GM19238 (cell line): ENCODE data around the gene CMTM4.
"Not testable (repeated sequence)": the region's sequence is repeated elsewhere in the genome, so short reads cannot be mapped to it uniquely, and the experiment has no call there.

Source experiments
- DNase-seq: peaks from one replicate; pipeline ENCODE4 v3.0.0; 2011; ENCODE audit warnings: low spot score; ENCODE audit not compliant: insufficient read length

The CMTM4 gene

DNA sequence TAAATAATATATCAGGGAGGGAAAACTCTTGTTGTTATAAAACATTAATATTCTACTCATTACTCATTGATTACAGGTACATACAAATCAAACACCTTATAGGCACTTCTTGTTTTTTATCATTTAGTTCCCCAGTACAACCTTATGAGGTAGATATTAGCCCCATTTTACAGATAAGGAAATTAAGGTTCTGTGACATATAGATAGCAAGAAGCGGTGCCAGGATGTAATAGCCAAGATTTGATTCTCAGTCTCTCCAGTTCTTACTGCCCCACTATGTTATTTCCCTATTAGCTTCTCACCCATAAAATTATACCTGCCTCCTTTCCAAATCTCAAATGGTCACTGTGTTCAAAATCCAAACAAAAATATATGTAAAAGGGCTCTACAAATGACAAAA lies 55.2 kb downstream of the CMTM4 start:
- no peak for DNase-seq

DNA sequence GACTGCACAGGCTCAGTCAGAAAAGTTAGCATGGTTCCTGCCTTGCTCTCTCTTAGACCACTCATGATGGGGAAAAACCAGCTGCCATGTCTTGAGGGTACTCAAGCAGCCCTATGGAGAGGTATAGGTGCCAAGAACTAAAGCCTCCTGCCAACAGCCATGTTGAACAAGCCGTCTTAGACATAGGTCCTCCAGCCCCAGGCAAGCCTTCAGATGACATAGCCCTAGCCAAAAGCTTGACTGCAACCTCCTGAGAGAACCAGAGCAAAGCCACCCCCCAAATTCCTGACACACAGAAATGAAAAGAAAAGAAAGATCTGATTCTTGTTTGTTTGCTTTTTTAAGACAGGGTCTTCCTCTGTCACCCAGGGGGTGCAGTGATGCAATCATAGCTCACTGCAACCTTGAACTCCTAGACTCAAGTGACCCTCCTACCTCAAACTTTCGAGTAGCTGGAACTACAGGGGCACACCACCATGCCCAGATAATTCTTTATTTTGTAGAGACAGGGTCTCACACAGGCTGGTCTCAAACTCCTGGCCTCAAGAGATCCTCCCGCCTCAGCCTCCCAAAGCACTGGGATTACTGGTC lies 55.7 kb downstream of the CMTM4 start:
- no peak for DNase-seq

DNA sequence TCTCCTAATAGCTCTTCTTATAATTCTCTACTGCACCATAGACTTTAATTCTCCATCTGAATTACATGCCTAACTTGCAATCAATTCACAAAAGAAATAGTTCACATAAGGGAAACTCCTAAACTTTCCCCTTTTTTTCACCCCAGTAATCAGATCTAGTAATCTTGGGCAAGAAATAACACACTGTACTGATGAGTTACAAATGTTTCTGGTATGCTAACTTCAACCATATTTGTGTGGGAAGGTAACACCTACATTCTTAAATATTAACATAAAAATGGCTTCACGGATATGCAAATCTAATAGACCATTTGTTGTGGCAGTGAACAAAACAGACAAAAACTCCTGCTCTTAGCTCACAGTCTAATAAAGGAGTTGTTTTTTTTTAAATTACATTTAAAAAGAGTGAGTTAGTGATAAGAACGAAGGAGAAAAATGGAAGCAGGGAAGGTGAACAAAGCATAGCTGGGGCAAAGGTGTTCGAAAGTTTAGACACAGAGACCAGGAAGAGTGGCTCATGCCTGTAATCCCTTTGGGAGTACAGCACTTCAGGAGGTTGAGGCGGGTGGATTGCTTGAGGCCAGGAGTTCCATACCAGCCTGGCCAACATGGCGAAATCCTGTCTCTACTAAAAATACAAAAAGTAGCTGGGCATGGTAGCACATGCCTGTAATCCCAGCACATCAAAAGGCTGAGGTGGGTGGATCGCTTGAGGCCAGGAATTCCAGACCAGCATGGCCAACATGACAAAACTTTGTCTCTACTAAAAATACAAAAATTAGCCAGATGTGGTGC lies 57.3 kb downstream of the CMTM4 start:
- no peak for DNase-seq

DNA sequence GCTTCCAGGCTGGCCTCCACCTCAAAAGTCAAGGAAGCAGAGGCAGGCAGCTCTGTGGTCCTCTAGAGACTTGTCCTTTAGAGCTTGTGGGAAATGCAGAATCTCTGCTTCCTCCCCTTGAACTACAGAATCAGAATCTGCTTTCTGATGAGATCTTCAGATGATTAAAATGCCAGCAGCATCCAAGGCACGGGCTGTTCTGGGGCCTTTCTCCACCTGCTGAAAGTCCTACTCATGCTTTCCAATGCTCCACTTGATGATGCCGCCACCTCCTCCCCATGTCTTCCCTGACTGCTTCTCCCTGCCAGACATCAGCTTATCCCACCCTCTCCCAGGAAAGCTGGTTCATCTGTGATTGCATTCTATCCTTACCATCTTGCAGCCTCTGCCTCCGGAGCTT lies 58.7 kb downstream of the CMTM4 start:
- no peak for DNase-seq

DNA sequence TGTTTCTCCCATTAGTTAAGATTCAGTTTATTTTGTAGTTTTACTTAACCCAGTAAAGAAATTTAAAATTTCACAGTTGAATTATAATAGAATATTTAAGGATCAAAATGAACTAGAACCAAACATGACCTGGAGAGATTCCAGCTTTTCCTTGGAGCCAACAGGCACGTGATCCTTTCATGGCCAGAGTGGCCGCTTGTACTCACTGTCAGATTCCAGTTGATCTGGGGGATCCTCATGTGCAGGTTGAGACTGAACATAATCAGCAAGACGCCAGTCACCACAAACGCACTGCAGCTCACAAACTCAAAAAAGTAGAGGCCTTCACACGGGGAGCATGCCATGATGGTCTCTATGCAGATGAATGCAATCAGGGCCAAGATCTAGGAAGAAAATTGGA lies 60.3 kb downstream of the CMTM4 start:
- no peak for DNase-seq

DNA sequence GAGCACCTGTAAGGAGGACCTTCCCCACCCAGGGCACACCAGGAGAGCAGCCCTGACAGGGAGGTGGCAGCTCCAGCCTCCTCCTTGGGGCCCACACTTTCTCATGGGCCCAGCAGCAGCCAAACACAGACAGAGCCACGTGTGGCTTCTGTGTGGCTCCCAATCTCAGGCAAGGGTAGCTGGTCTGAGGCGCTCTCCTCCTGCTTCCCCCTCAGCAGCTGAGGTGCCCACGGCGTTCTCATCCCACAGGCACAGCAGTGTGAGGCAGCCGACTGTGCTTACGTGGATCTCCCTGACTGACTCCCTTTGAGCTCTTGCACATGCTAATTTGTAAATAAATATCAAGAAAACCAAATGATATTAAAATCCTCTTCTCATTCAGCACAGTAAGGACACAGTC lies 61.1 kb downstream of the CMTM4 start:
- DNase-seq: no peak

DNA sequence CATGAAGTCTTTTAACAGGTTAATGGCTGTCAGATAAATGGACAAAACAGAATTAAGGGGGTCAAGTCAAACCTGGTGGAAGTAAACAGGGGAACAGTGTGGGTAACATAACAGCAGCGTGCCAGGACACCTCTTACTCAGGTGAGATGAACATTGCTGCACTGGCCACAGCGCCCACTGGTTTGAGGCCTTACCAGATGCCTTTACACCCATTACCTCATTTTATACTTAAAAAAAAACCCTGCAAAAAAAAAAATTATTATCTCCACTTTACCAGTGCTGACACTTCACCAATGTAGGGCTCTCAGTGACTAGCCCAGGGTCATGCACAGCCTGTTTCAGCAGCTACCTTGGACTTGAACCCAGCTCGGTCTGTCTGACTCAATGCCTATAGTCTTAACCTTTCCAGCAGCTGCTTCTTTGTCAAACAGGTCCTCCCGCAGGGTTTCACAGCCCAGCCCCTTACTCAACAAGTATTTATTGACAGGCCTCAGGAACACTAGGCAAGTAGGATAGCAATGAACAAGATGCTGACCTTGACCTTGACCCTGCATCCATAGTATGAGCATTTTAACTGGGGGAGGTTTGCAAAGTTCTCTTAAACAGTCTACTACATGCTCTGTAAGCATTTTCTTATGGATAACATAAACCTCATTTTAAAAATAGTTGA lies 61.9 kb downstream of the CMTM4 start:
- no peak for DNase-seq

DNA sequence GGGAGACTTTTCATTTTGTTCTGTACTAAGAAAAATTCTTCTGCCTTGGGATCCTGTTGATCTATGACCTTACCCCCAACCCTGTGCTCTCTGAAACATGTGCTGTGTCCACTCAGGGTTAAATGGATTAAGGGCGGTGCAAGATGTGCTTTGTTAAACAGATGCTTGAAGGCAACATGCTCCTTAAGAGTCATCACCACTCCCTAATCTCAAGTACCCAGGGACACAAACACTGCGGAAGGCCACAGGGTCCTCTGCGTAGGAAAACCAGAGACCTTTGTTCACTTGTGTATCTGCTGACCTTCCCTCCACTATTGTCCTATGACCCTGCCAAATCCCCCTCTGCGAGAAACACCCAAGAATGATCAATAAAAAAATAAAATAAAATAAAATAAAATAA lies 65.0 kb downstream of the CMTM4 start:
- not testable (repeated sequence) for DNase-seq

DNA sequence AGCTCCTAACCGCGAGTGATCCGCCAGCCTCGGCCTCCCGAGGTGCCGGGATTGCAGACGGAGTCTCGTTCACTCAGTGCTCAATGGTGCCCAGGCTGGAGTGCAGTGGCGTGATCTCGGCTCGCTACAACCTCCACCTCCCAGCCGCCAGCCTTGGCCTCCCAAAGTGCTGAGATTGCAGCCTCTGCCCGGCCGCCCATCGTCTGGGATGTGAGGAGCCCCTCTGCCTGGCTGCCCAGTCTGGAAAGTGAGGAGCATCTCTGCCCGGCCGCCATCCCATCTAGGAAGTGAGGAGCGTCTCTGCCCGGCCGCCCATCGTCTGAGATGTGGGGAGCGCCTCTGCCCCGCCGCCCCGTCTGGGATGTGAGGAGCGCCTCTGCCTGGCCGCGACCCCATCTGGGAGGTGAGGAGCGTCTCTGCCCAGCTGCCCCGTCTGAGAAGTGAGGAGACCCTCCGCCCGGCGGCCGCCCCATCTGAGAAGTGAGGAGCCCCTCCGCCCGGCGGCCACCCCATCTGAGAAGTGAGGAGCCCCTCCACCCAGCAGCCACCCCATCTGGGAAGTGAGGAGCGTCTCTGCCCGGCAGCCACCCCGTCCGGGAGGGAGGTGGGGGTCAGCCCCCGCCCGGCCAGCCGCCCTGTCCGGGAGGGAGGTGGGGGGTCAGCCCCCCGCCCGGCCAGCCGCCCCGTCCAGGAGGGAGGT lies 65.8 kb downstream of the CMTM4 start:
- not testable (repeated sequence) for DNase-seq

DNA sequence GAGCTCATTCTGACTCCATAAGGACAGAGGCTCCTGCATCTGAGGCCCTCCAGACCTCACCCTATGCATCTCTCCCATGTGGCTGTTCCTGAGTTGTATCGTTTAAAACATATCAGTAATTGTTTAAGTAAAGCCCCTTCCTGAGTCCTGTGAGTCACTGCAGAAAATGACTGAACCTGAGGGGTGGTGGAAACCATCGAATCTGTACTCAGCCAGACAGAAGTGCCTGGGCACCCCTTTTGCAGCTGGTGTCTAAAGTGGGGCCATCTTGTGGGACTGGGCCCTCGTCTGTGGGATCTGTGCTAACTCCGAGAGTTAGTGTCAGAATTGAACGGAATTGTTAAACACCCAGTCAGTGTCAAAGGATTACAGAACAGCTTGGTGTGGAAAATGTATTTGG lies 66.7 kb downstream of the CMTM4 start:
- DNase-seq: no peak

DNA sequence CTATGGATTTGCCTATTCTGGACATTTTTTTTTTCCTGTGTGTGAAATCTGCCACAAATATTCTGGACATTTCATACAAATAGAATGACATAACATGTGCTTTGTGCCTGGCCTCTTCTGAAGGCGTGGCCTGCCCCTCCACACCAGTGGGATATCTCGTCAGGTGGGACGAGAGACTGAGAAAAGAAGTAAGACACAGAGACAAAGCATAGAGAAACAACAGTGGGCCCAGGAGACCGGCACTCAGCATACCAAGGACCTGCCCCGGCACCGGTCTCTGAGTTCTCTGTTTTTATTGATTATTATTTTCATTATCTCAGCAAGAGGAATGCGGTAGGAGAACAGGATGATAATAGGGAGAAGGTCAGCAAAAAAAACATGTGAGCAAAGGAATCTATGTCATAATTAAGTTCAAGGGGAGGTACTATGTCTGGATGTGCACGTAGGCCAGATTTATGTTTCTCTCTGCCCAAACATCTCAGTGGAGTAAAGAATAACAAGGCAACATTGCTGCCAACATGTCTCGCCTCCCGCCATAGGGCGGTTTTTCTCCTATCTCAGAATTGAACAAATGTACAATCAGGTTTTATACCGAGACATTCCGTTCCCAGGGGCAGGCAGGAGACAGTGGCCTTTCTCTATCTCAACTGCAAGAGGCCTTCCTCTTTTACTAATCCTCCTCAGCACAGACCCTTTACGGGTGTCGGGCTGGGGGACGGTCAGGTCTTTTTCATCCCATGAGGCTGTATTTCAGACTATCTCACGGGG lies 68.7 kb downstream of the CMTM4 start:
- not testable (repeated sequence) for DNase-seq

DNA sequence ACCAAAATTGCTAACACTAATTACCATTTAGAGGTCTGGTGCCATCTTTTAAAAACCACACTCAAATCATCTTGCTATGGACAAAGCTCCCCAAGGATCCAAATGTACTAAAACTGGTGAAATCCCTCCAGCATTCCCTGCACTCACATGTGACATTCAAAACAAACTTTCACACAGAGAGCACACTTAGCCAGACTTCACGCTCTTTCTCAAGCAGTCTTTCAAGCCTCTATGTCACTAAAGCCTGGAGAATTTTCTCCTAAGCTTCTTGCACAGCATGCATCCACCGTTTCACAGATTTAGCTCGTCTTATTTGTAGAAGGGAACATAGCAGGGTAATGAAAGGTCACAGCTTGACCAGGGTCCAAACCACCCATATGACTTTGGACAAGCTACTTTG lies 72.8 kb downstream of the CMTM4 start:
- no peak for DNase-seq

DNA sequence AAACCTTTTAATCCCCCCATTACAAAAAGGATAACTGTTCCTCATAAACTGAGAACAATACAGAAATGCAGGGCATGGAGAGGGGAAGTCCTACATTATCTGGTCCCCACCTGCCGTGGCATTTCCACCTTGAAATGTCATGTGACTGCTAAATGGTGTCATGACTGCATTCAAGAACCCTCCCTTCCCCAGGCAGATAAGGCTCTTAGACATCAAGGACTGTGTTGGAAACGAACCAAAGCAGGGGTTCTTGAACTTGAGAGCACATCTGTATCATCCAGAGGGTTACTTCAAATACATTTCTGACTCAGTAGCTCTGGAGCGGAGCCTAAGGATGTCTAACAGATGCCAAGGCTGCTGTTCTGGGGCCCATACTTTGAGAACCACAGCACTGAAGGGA lies 73.7 kb downstream of the CMTM4 start:
- DNase-seq: no peak

DNA sequence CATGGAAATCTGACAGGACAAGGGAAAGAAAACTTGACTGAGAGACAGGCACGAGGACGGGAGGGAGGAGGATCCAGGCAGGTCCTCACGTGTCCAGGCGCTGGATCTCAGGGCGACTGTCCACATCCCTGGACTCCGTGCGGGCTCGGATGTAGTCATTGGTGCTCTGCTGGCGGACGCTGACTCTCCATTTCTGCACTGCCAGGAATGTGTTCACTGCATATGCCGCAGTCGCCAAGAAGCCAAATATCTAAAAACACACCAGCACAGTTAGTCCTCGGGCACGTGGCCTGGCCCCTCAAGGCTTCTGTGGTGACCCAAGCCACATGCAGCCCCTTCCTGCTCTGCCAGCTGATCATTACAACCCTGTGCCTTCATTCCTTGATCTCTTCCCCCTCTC lies 74.6 kb downstream of the CMTM4 start:
- DNase-seq: no peak

DNA sequence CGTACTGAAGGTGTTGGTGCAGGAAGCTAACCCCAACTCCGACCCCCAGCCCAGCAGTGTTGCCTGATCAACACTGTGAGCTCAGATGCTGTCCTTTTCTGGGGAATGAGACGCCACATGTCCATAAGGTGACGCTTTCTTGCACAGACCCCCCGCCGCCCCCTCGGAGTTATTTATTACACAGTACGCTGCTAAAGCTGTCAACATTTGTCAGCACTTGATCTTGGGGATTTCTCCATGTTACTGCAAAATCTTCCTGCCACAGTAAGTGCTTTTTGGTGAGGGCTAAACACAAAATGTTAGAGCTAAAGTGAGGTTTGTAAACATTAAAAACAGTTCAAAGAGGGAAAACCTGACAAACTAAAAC lies 76.1 kb downstream of the CMTM4 start:
- DNase-seq: no peak

DNA sequence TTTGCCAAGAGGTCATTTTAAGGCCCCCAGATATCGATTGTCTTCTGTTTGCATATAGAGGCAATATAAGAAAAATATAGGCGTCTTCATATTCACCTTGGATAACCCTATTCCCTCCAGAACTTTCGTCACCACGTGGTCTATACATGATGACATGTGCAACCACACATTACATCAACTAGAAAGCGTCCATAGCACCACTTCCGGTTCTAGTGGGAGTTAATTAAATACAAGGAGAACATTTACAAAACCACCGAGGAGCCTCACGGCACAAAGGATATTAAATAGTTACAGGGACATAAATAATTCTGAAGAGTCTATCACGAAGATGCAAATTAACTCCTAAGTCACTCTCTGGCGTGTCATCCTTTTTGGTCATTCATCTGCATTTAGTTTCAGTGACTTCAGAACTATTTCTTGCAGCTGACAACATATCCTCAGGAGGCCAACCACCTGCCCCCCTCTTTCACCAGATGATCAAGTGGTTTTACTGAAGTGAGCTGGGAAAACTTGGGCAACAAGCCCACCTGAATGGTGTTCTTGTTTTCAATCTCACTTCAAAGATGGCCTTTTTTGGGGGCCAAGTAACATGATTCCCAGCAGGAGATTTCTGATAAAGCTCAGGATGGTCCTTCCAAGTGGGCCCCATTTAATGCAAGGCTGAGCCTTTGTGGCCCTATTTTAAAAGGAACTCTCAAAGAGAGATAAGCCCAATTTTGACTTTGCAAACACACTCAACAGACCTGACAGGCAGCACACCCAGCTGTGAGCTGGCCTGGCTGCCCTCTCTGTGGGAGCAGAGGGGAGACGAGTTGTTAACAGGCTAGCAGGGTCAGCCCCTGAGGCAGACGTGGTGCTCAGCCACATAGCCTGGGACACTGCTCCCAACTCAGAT lies 76.8 kb downstream of the CMTM4 start:
- DNase-seq: no peak

DNA sequence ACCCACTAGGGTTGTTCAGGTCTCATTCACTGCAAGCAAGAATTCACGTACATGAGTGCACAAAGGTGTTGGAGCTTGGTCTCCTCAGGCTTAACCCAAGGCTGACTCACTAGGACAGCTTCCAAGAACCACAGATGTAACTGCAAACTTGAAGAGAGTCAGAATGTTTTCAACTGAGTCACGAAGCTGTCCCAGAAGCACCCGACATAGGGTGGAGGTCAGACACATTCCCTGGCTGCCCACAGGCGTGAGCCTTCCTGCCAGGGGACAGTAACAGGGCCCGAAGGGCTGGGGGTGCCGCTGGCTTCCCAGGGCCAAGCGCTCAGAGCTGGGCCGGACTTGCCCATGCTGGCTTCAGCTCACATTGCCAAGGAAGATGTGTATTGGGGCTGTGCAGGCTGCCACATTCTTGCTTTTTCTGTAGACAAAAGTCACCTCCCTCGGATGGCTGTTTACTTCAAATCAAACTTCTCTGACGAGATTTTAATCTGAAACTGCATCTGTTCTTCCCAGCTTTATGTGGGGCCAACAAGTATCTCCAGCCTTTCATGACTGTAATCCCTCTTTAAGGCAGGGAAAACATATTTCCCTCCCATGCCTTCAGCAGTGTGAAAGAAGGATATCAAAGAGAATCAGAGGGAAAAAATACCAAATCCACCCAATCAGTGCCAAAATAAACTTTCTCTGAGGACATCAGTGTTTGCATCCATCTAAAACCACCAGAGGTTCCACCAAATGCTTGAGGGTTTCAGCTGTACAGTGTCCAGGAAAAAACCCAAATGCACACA lies 77.8 kb downstream of the CMTM4 start:
- no peak for DNase-seq

DNA sequence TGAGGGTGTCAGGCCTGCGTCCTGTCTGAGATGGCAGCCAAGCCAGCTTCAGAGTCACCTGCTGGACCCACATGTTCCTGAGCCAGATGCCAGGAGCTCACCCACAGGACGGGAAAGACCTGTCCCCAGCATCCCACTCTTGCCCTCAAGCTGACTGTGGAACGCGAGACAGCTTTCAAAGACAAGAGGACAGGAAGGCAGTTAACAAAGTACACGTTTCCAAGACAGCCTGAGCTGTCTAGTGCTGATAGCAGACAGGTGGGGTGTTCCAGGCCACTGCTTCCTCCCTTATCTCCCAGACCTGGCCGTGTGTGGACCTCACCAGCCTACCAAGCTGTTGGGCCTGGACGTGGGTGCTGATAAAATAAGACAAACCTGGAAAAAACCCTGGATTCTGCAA lies 78.8 kb downstream of the CMTM4 start:
- DNase-seq: no peak

DNA sequence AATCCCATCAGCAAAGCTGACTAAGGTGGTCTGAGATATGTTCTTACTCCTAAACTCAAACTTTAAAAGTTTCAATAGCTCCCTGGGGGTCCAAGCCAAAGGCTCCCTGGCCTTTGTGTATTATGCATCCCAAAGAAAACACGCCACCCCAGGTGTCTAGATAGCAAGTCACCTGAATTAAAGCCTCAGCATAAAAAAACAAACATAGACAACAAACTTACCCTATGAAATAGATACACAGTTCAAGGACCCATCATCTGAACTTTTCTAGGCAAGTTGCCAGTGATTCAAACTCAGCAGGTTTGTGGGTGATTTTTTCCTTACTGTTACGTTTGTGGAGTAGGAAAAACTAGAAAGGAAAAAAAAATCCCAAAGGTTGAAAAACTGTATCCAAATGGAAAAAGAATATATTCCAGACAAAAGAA lies 79.5 kb downstream of the CMTM4 start:
- no peak for DNase-seq

DNA sequence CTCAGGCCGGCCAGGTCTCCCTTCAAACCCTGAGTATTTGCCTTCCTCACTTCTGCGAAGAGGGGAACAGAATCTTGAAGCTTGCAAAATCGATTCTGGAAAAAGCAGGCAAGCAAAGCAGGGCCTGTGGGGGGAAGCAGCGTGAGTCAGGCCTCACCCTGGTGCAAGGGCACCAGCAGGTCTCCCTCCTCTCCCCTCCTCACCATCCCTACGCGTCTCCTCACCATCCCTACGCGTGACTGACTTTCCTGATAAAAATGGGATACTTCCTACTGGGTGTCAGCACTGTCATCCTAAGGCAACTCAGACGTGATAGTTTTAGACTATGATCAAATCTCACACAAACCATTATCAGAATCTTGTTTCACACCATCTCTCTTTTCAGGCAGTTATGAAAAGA lies 80.0 kb downstream of the CMTM4 start:
- no peak for DNase-seq
